Activated T-cell treated with anti-CD3 and anti-CD28 coated beads, Interleukin-2, amount 50 U/mL, for 4 hours (primary cell): Measurements from ENCODE around the gene TSPAN18. TPM values are rescaled to one million over a fixed set of nuclear protein-coding genes. Genes with fewer than 3 reads are reported as not detected.

Source experiments
- ATAC-seq, 2 donors: fragments of 200-7000 bp; cut with Tn5 transposase; one replicate each; pipeline ENCODE4 v1.10.0; 2021
- DNase-seq: peaks from one replicate; pipeline ENCODE4 v3.0.0-alpha.2; 2020
- H3K27me3 Mint-ChIP-seq: one replicate; pipeline ENCODE4 v1.8.0; 2021; ENCODE audit warnings: low read depth, mixed read lengths
- H3K36me3 Mint-ChIP-seq: one replicate; pipeline ENCODE4 v1.8.0; 2022; ENCODE audit warnings: mixed read lengths; ENCODE audit not compliant: insufficient read depth
- H3K4me1 Mint-ChIP-seq: one replicate; pipeline ENCODE4 v1.8.0; 2021; ENCODE audit warnings: low read depth, mixed read lengths
- H3K4me3 Mint-ChIP-seq: one replicate; pipeline ENCODE4 v1.8.0; 2021; ENCODE audit warnings: mild to moderate bottlenecking, moderate library complexity, mixed read lengths
- H3K9me3 Mint-ChIP-seq: one replicate; pipeline ENCODE4 v1.8.0; 2021; ENCODE audit warnings: mixed read lengths
- total RNA-seq, 3 donors: library from RNA; stranded (reverse); gene quantifications; one replicate each; pipeline ENCODE4 v1.2.1, GENCODE V29; 2021

The TSPAN18 gene
- total RNA-seq, 3 donors from 2014 or later: 0.84 to 2.0 (median 1.5) TPM

GRCh38 chr11:44701276-44701675, 25.5 kb upstream of the TSPAN18 start:
- H3K9me3 Mint-ChIP-seq: peaks cover 3% of the 10 kb centered on the region
- H3K36me3 Mint-ChIP-seq: no peaks in the 10 kb centered on the region
- DNase-seq: no peak
- peaks cover 7% of the 10 kb centered on the region for H3K27me3 Mint-ChIP-seq
- ATAC-seq: no peak
- H3K4me3 Mint-ChIP-seq: no peak overlapping the region
- peaks cover 7% of the 10 kb centered on the region for H3K4me1 Mint-ChIP-seq

GRCh38 chr11:44702889-44703288, 23.9 kb upstream of the TSPAN18 start:
- ATAC-seq: no peak
- H3K27me3 Mint-ChIP-seq: peaks cover 7% of the 10 kb centered on the region

GRCh38 chr11:44707094-44707493, 19.7 kb upstream of the TSPAN18 start:
- no peak for DNase-seq
- Mint-ChIP-seq H3K4me3 (no peak overlapping the region), H3K27me3 (no peaks in the 10 kb centered on the region), H3K4me1 (peaks cover 27% of the 10 kb centered on the region), H3K36me3 (no peaks in the 10 kb centered on the region), H3K9me3 (peaks cover 3% of the 10 kb centered on the region)
- ATAC-seq: no peak

More at GRCh38 chr11:44702889-44703288, 23.9 kb upstream of the TSPAN18 start:
- no peak overlapping the region for H3K4me3 Mint-ChIP-seq
- DNase-seq: no peak
- H3K4me1 Mint-ChIP-seq: peaks cover 7% of the 10 kb centered on the region
- H3K36me3 Mint-ChIP-seq: no peaks in the 10 kb centered on the region
- H3K9me3 Mint-ChIP-seq: peaks cover 3% of the 10 kb centered on the region

- Mint-ChIP-seq H3K9me3 (peaks cover 3% of the 10 kb centered on the region), H3K4me1 (peaks cover 24% of the 10 kb centered on the region), H3K36me3 (no peaks in the 10 kb centered on the region), H3K4me3 (no peak overlapping the region), H3K27me3 (no peaks in the 10 kb centered on the region)
- no peak for ATAC-seq
- DNase-seq: no peak
Observed at GRCh38 chr11:44708009-44708408, 18.8 kb upstream of the TSPAN18 start.

- H3K27me3 Mint-ChIP-seq: no peaks in the 10 kb centered on the region
- no peak for DNase-seq
- ATAC-seq: no peak
Observed at GRCh38 chr11:44708523-44709280, 18.1 kb upstream of the TSPAN18 start.

GRCh38 chr11:44709281-44709562, 17.5 kb upstream of the TSPAN18 start:
- Mint-ChIP-seq H3K36me3 (no peaks in the 10 kb centered on the region), H3K9me3 (no peaks in the 10 kb centered on the region), H3K4me1 (peaks cover 24% of the 10 kb centered on the region), H3K4me3 (no peak overlapping the region), H3K27me3 (no peaks in the 10 kb centered on the region)
- DNase-seq: no peak
- no peak for ATAC-seq

More at GRCh38 chr11:44708523-44709280, 18.1 kb upstream of the TSPAN18 start:
- H3K36me3 Mint-ChIP-seq: no peaks in the 10 kb centered on the region
- H3K4me3 Mint-ChIP-seq: no peak overlapping the region
- peaks cover 3% of the 10 kb centered on the region for H3K9me3 Mint-ChIP-seq
- H3K4me1 Mint-ChIP-seq: peaks cover 24% of the 10 kb centered on the region

- no peaks in the 10 kb centered on the region for H3K27me3 Mint-ChIP-seq
- H3K9me3 Mint-ChIP-seq: no peaks in the 10 kb centered on the region
- H3K36me3 Mint-ChIP-seq: no peaks in the 10 kb centered on the region
- ATAC-seq (no peak), DNase-seq (no peak)
- no peak overlapping the region for H3K4me3 Mint-ChIP-seq
- peaks cover 24% of the 10 kb centered on the region for H3K4me1 Mint-ChIP-seq
Observed at GRCh38 chr11:44709966-44710365, 16.8 kb upstream of the TSPAN18 start.

- ATAC-seq (no peak), DNase-seq (no peak)
- Mint-ChIP-seq H3K4me1 (peaks cover 24% of the 10 kb centered on the region), H3K9me3 (no peaks in the 10 kb centered on the region), H3K27me3 (no peaks in the 10 kb centered on the region), H3K36me3 (no peaks in the 10 kb centered on the region), H3K4me3 (no peak overlapping the region)
Observed at GRCh38 chr11:44711113-44711786, 15.5 kb upstream of the TSPAN18 start.

- H3K27me3 Mint-ChIP-seq: no peaks in the 10 kb centered on the region
- no peaks in the 10 kb centered on the region for H3K36me3 Mint-ChIP-seq
- no peak overlapping the region for H3K4me3 Mint-ChIP-seq
- DNase-seq (no peak), ATAC-seq (no peak)
- no peaks in the 10 kb centered on the region for H3K9me3 Mint-ChIP-seq
- H3K4me1 Mint-ChIP-seq: peaks cover 24% of the 10 kb centered on the region
Observed at GRCh38 chr11:44711787-44712608, 14.8 kb upstream of the TSPAN18 start.

GRCh38 chr11:44713022-44713421, 13.7 kb upstream of the TSPAN18 start:
- H3K4me1 Mint-ChIP-seq: peaks cover 24% of the 10 kb centered on the region
- H3K9me3 Mint-ChIP-seq: no peaks in the 10 kb centered on the region
- DNase-seq: no peak
- ATAC-seq: no peak
- no peaks in the 10 kb centered on the region for H3K27me3 Mint-ChIP-seq
- no peak overlapping the region for H3K4me3 Mint-ChIP-seq
- H3K36me3 Mint-ChIP-seq: no peaks in the 10 kb centered on the region

- DNase-seq (no peak), ATAC-seq (no peak)
- H3K4me1 Mint-ChIP-seq: peaks cover 7% of the 10 kb centered on the region
- no peaks in the 10 kb centered on the region for H3K36me3 Mint-ChIP-seq
- H3K4me3 Mint-ChIP-seq: no peak overlapping the region
- H3K9me3 Mint-ChIP-seq: no peaks in the 10 kb centered on the region
- H3K27me3 Mint-ChIP-seq: no peaks in the 10 kb centered on the region
Observed at GRCh38 chr11:44716256-44716655, 10.5 kb upstream of the TSPAN18 start.

GRCh38 chr11:44718057-44718456, 8.7 kb upstream of the TSPAN18 start:
- ATAC-seq (no peak), DNase-seq (no peak)
- Mint-ChIP-seq H3K36me3 (no peaks in the 10 kb centered on the region), H3K4me1 (peaks cover 2% of the 10 kb centered on the region), H3K9me3 (no peaks in the 10 kb centered on the region), H3K4me3 (no peak overlapping the region), H3K27me3 (no peaks in the 10 kb centered on the region)

- ATAC-seq (no peak), DNase-seq (no peak)
- no peaks in the 10 kb centered on the region for H3K9me3 Mint-ChIP-seq
- no peak overlapping the region for H3K4me3 Mint-ChIP-seq
- no peaks in the 10 kb centered on the region for H3K36me3 Mint-ChIP-seq
- peaks cover 2% of the 10 kb centered on the region for H3K4me1 Mint-ChIP-seq
- no peaks in the 10 kb centered on the region for H3K27me3 Mint-ChIP-seq
Observed at GRCh38 chr11:44718612-44719390, 8.0 kb upstream of the TSPAN18 start.
